ENCODE measurements around the gene BAZ2A.

- TF ChIP-seq ZNF146 (tag by site-specific recombination; IDR thresholded peaks at IDR 0.05) (no peak), KLF17 (tag by site-specific recombination; IDR thresholded peaks at IDR 0.05) (peak; percentile 50; the same call in 1 of the 2 replicates), ZBTB10 (tag by site-specific recombination; IDR thresholded peaks at IDR 0.05) (no peak), CTCF (tag by site-specific recombination; IDR thresholded peaks at IDR 0.05) (no peak)
Measured at GRCh38 chr12:56635806-56636674, 5.9 kb upstream of the BAZ2A start.

All from HEK293 (cell line).